GM10266 (cell line): Measurements from ENCODE around the gene PLXNC1.

Experiments used
- DNase-seq: peaks from one replicate; pipeline ENCODE4 v3.0.0; 2012; ENCODE audit errors: extremely low spot score
- TF ChIP-seq, protein P1 (sequence below): IDR thresholded peaks from 2 replicates; pipeline ENCODE4 v1.5.1; 2012; ENCODE audit warnings: mild to moderate bottlenecking, low read depth; ENCODE audit not compliant: control insufficient read depth, insufficient read depth; ENCODE audit errors: missing control alignments

The PLXNC1 gene

DNA sequence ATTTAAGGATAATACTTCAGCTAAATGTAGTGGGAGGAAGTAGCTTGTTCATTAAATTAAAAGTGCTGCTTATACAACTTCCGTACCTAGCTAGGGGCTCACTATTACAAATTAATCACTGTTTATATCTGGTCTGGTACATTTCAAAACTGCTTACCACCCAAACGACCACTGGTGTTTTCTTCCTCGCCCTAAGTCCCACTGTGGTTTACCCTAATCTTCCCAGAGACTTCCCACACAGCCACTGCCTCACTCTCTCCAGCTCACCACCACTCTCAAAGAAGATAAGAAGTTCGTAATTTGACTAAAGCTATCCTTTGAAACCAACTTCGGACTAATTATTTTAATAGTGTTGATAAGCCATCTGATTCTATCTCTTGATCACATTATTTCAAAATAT is 62.6 kb downstream of the PLXNC1 start:
- TF ChIP-seq, protein P1, sequence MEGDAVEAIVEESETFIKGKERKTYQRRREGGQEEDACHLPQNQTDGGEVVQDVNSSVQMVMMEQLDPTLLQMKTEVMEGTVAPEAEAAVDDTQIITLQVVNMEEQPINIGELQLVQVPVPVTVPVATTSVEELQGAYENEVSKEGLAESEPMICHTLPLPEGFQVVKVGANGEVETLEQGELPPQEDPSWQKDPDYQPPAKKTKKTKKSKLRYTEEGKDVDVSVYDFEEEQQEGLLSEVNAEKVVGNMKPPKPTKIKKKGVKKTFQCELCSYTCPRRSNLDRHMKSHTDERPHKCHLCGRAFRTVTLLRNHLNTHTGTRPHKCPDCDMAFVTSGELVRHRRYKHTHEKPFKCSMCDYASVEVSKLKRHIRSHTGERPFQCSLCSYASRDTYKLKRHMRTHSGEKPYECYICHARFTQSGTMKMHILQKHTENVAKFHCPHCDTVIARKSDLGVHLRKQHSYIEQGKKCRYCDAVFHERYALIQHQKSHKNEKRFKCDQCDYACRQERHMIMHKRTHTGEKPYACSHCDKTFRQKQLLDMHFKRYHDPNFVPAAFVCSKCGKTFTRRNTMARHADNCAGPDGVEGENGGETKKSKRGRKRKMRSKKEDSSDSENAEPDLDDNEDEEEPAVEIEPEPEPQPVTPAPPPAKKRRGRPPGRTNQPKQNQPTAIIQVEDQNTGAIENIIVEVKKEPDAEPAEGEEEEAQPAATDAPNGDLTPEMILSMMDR: no peak

DNA sequence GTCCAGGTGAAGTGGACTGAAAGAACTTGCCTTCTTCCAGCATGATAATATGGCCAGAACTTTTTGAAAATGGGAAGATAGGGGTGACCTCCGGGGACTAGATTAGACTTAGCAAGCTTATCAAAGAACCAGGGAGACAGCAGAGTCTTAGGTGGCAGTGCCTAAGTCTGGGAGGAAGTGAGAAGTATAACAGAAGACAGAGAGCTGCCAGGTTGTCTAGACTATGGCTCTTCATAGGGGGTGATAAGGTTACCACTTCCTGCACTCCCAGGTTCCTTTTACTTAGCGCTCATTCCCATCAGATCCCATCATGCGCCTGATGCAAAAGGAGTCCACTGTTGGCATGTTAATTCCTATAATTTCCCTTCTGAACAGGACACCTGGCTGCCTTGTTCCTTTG is 69.9 kb downstream of the PLXNC1 start:
- no peak for DNase-seq
- TF ChIP-seq, protein P1: no peak

More for the DNA sequence above, 62.6 kb downstream of the PLXNC1 start:
- DNase-seq: no peak

DNA sequence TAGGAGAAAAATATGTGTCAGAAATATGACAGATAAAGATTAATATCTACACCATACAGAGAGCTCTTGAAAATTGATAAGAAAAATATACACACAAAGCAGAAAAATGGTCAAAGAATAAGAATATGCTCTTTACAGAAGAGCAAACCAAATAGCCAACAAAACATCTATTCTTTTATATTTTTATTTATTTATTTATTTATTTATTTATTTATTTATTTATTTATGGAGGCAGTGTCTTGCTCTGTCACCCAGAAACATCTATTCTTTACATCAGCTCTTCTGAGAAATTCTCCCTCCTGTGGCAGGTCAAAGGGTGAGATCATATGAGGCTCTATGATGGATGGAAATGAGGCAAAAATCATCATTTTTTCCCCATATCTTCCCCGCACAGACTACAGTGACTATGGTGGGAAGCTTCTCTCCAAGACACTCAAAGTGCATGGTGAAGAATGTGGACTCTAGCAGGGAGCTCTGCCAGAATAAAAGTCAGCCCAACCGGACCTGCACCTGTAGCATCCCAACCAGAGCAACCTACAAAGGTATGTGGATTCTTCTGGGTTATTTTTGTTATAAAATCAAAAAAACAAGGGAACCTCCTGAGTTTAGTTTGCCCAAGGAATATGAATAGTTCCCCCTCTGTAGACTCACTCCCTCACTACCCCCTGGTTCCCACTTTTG is 71.4 kb downstream of the PLXNC1 start:
- TF ChIP-seq, protein P1: no peak
- no peak for DNase-seq

DNA sequence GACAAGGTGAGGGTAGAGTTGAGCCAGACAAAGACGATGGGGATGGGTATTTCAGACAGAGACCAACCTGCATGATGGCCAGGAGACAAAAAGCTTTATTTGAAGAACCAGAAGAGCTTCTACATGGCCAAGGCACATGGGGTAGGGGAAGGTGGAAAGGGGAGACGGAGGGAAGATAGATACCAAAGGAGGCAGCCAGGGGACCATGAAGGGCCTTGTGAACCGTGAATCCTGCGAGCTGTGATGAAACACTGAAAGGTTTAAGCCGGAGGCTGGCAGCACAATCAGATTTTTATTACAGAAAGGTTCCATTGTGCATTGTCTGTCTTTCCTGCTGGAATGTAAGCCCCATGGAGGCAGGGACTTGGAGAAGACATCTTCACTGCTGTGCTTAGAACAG is 72.4 kb downstream of the PLXNC1 start:
- no peak for DNase-seq
- TF ChIP-seq, protein P1: no peak

DNA sequence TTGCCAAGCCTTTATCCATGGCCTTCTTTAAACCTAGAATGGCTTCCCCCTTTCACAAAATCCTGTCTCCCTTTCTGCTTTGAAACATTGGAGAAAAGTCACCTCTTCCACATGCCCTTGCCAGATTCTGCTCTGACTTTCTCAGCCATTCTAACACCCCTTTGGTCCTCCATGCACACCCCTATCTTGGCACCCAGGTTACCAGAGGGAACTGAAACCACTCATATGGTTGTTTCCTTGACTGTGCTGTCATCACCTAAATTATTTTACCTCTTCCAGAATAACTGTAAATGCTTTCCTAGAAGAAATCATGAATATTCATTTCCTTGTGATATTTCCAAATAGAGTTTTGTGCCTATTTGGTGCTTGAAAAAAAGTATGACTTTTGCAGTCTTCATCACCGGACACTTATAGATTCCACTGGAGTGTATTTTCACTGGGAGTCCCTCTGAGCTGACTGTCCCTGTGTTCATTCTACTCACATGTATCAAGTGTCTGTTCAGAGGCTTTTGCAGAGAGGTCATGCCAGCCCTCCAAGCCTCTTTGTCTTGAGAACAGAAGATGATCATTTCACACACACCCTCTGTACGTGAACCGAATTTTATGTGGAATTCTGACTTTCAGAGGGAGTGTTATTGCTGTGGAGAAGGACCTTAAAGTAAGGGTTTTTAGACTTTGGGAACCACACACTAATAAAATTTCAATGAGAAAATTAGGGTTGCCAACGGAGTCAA is 74.1 kb downstream of the PLXNC1 start:
- TF ChIP-seq, protein P1: no peak
- DNase-seq: no peak

DNA sequence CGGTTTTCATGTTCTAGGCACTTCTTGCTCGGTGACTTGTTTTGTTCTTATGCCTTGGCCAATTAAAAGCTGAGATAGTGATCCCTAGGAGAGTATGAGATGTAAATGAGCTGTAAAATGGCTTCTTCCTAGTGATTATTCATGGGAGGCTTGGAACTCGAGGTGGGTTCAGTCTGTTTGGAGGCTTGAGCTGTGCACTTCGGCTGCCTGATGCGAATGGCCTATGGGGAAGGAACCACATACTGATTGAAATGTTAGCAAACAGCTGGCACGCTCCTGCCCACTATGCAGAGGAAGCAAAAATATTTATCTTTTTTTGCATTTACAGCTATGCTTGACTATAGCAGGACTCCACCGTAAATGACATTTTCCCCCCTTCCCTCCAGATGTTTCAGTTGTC is 75.5 kb downstream of the PLXNC1 start:
- DNase-seq: no peak
- TF ChIP-seq, protein P1: no peak

DNA sequence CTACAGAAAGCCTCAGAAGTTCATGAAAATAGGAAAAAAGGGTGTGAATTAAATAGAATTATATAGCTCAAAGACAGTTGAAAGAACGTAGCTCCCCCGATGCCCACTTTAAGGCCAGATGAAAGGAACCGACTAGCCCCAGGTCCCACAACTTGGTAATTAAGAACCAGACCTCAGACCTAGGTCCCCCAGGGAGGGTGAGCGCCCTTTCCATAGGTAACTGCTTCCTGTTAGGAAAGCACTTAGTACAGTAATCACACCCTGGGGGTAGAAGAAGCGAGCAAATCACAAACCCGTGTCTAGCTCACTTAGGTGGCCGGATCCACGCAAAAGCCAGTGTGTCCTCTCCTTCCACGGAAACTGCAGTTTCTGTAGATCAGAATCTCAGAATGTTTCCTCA is 77.1 kb downstream of the PLXNC1 start:
- no peak for DNase-seq

More for the DNA sequence above, 77.1 kb downstream of the PLXNC1 start:
- TF ChIP-seq, protein P1: no peak
